Suprapubic skin (tissue), 4 donors: ENCODE results near the gene CD47. TPM values are rescaled to one million over a fixed set of nuclear protein-coding genes. Genes with fewer than 3 reads are reported as not detected.

Experiments used
- DNase-seq, 2 donors: peaks; one replicate each; pipeline ENCODE4 v3.0.0-alpha.2; 2019; ENCODE audit warnings: low spot score in 2 of 2
- H3K27ac ChIP-seq: fragments of 200-600 bp; sonication (generic); one replicate; pipeline ENCODE4 v1.5.1; 2019
- H3K27me3 ChIP-seq: fragments of 200-600 bp; sonication (generic); one replicate; pipeline ENCODE4 v1.5.1; 2019
- H3K36me3 ChIP-seq: fragments of 200-600 bp; sonication (generic); one replicate; pipeline ENCODE4 v1.5.1; 2019
- H3K4me1 ChIP-seq: fragments of 200-600 bp; sonication (generic); one replicate; pipeline ENCODE4 v1.5.1; 2019
- H3K4me3 ChIP-seq: fragments of 200-600 bp; sonication (generic); one replicate; pipeline ENCODE4 v1.5.1; 2019; ENCODE audit warnings: mild to moderate bottlenecking
- H3K9me3 ChIP-seq: fragments of 200-600 bp; sonication (generic); one replicate; pipeline ENCODE4 v1.5.1; 2019
- EP300 ChIP-seq: sonication (generic); formaldehyde crosslinking; IDR thresholded peaks from one replicate; pipeline ENCODE4 v1.6.1; 2017; ENCODE audit warnings: antibody characterized with exemption
- POLR2A ChIP-seq, 2 donors: fragments of 450-650 bp; IDR thresholded peaks; one replicate each; pipeline ENCODE4 v1.6.1; 2017; ENCODE audit warnings: antibody characterized with exemption in 2 of 2, mild to moderate bottlenecking in 2 of 2, moderate library complexity in 2 of 2
- POLR2AphosphoS5 ChIP-seq, 3 donors: sonication (generic); formaldehyde crosslinking; IDR thresholded peaks; one replicate each; pipeline ENCODE4 v1.6.1; 2017; ENCODE audit warnings: antibody characterized with exemption in 3 of 3
- WGBS: methylation state at CpG from one replicate; pipeline ENCODE4 v1.1.5; 2018; 5-methylcytosine and 5-hydroxymethylcytosine counted together
- total RNA-seq, 4 donors: library from RNA; depleted of rRNA; stranded (reverse); fragments of >200 nt; gene quantifications; one replicate each; pipeline ENCODE4 v1.1.0, GENCODE V29; 2016
- TF ChIP-seq, protein P1 (sequence below), 2 donors: fragments of 200-600 bp in 1 of 2; fragments of 450-650 bp in 1 of 2; sonication (generic) in 1 of 2; IDR thresholded peaks; one replicate each; pipeline ENCODE4 v1.5.1; 2016 to 2019; ENCODE audit warnings: antibody characterized with exemption in 2 of 2, mild to moderate bottlenecking in 1 of 2, moderate library complexity in 1 of 2

CD47 gene
- total RNA-seq, 4 donors from 2014 or later: 37.8 to 94.4 (median 41.8) TPM

GRCh38 chr3:108133858-108134554, 43.2 kb upstream of the CD47 start:
- no peaks in the 10 kb centered on the region for H3K27me3 ChIP-seq
- TF ChIP-seq POLR2A (IDR thresholded peaks at IDR 0.05) (no peak), POLR2AphosphoS5 (IDR thresholded peaks at IDR 0.05) (no peak), EP300 (no peak)
- TF ChIP-seq, protein P1, sequence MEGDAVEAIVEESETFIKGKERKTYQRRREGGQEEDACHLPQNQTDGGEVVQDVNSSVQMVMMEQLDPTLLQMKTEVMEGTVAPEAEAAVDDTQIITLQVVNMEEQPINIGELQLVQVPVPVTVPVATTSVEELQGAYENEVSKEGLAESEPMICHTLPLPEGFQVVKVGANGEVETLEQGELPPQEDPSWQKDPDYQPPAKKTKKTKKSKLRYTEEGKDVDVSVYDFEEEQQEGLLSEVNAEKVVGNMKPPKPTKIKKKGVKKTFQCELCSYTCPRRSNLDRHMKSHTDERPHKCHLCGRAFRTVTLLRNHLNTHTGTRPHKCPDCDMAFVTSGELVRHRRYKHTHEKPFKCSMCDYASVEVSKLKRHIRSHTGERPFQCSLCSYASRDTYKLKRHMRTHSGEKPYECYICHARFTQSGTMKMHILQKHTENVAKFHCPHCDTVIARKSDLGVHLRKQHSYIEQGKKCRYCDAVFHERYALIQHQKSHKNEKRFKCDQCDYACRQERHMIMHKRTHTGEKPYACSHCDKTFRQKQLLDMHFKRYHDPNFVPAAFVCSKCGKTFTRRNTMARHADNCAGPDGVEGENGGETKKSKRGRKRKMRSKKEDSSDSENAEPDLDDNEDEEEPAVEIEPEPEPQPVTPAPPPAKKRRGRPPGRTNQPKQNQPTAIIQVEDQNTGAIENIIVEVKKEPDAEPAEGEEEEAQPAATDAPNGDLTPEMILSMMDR (IDR thresholded peaks at IDR 0.05): no peak
- DNase-seq: no peak
- peaks cover 24% of the 10 kb centered on the region for H3K4me1 ChIP-seq
- H3K4me3 ChIP-seq: no peak overlapping the region
- WGBS: 82% methylated on average over 5 of the region's 5 CpGs
- no peak overlapping the region for H3K27ac ChIP-seq
- no peaks in the 10 kb centered on the region for H3K36me3 ChIP-seq
- no peaks in the 10 kb centered on the region for H3K9me3 ChIP-seq

DNA sequence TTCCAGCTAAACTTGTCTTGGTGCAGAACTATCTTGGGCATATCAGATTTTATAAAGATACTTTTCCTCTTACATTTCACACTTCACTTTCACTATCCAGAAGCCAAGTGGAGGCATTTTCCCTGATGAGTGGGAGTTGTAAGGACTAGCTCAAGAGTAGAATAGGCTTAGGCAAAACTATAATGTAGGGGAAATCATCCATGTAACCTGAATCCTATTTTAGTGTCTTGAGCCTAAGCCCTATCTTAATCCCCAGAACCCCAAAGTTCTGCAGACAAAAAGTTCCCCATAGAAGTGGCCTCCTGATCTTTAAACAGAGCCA, 42.2 kb upstream of the CD47 start:
- Histone ChIP-seq H3K4me3 (peak overlapping the region; percentile 9), H3K4me1 (peaks cover 24% of the 10 kb centered on the region), H3K27ac (no peak overlapping the region), H3K9me3 (no peaks in the 10 kb centered on the region), H3K36me3 (no peaks in the 10 kb centered on the region), H3K27me3 (no peaks in the 10 kb centered on the region)
- no peak for TF ChIP-seq POLR2A (IDR thresholded peaks at IDR 0.05)
- no peak for TF ChIP-seq POLR2AphosphoS5 (IDR thresholded peaks at IDR 0.05)
- no peak for TF ChIP-seq EP300
- TF ChIP-seq, protein P1 (IDR thresholded peaks at IDR 0.05): no peak
- DNase-seq: no peak

- Histone ChIP-seq H3K27me3 (no peaks in the 10 kb centered on the region), H3K27ac (no peak overlapping the region), H3K9me3 (no peaks in the 10 kb centered on the region), H3K4me1 (peaks cover 32% of the 10 kb centered on the region), H3K4me3 (no peak overlapping the region), H3K36me3 (no peaks in the 10 kb centered on the region)
- WGBS: 47% methylated on average over 9 of the region's 9 CpGs
- no peak for DNase-seq
- TF ChIP-seq POLR2A (IDR thresholded peaks at IDR 0.05) (no peak), POLR2AphosphoS5 (IDR thresholded peaks at IDR 0.05) (no peak), EP300 (no peak)
- TF ChIP-seq, protein P1 (IDR thresholded peaks at IDR 0.05): no peak
These were observed 40.8 kb upstream of the CD47 start for GRCh38 chr3:108131475-108132134.

- no peak for DNase-seq
- H3K36me3 ChIP-seq: no peaks in the 10 kb centered on the region
- no peak for TF ChIP-seq POLR2AphosphoS5 (IDR thresholded peaks at IDR 0.05)
- no peak for TF ChIP-seq EP300
- TF ChIP-seq POLR2A (IDR thresholded peaks at IDR 0.05): no peak
- TF ChIP-seq, protein P1 (IDR thresholded peaks at IDR 0.05): no peak
- H3K27ac ChIP-seq: no peak overlapping the region
- peaks cover 32% of the 10 kb centered on the region for H3K4me1 ChIP-seq
- H3K9me3 ChIP-seq: no peaks in the 10 kb centered on the region
- no peaks in the 10 kb centered on the region for H3K27me3 ChIP-seq
- no peak overlapping the region for H3K4me3 ChIP-seq
These were observed 40.1 kb upstream of the CD47 start for GRCh38 chr3:108130701-108131474.

GRCh38 chr3:108130236-108130635, 39.4 kb upstream of the CD47 start:
- TF ChIP-seq POLR2A (IDR thresholded peaks at IDR 0.05): no peak
- no peaks in the 10 kb centered on the region for H3K27me3 ChIP-seq
- WGBS: 59% methylated on average over 4 of the region's 4 CpGs
- no peaks in the 10 kb centered on the region for H3K9me3 ChIP-seq
- H3K27ac ChIP-seq: no peak overlapping the region
- no peak for DNase-seq
- no peaks in the 10 kb centered on the region for H3K36me3 ChIP-seq
- H3K4me3 ChIP-seq: no peak overlapping the region
- peaks cover 32% of the 10 kb centered on the region for H3K4me1 ChIP-seq
